Adrenal gland (tissue), 5 donors: ENCODE results near the gene PLXNA2.

Source experiments
- CTCF ChIP-seq, 6 experiments: fragments of 450-650 bp in 4 of 6; fragments of 200-600 bp in 2 of 6; sonication (generic) in 1 of 6; IDR thresholded peaks; 1 replicate in 5 of 6; 2 replicates in 1 of 6; pipeline versions ENCODE4 v1.5.1 to v1.8.0; 2016 to 2021; ENCODE audit warnings: antibody characterized with exemption in 6 of 6, mild to moderate bottlenecking in 2 of 6, moderate library complexity in 1 of 6
- POLR2A ChIP-seq, 2 donors: fragments of 450-650 bp; IDR thresholded peaks; one replicate each; pipeline ENCODE4 v1.6.1; 2017; ENCODE audit warnings: antibody characterized with exemption in 2 of 2, mild to moderate bottlenecking in 2 of 2, moderate library complexity in 1 of 2
- donor health status: DM: no; HTN: no; CAD: no.

- no peak for TF ChIP-seq POLR2A (IDR thresholded peaks at IDR 0.05)
- no peak for TF ChIP-seq CTCF (IDR thresholded peaks at IDR 0.05)
Measured at GRCh38 chr1:208048904-208049303, 195.3 kb downstream of the PLXNA2 start.
